ENCODE results near the gene KLLN. TPM values are rescaled to one million over a fixed set of nuclear protein-coding genes. Genes with fewer than 3 reads are reported as not detected.
"Not testable (repeated sequence)": the region's sequence is repeated elsewhere in the genome, so short reads cannot be mapped to it uniquely, and the experiment has no call there.

The KLLN gene
- total and polyA plus RNA-seq, 2 of the 8 experiments (the other 6 are each of a cell fraction or from before 2014, with no cell fraction given), result 0.24 to 0.73 TPM

DNA sequence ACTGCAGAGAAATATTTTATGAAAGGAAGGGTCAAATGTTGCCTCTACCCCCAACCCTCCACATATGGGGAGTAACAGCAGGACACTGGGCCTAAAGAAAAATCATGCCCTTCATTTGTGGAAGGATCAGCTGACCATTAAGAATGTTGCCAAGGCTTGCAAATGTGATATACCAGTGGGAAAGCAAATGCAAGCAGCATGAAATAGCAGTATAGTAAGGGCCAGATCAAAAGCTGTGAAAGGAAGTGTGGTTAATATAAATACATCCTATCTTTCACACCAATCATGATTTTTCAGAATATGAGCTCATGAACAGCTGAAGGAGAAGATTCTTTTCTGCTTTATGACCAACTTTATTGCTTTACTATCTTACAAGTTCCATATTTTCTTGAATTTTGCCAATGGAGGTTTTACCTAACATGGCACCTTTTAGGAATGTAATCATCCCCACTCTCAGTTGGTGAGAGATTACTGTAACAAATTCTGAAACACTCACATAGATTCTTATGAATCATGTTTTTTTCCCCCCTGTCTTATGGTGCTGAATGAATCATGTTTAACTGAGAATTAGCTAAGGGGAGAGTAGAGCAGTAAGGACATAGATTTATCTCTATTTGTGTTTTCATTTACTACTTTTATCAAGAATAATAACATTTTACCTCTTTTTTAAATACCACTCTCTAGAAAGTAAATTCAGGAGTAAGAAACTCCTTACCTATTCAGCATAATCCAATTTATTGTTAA is 33.2 kb downstream of the KLLN start (continued):
- TF ChIP-seq RFX5 (IDR thresholded peaks at IDR 0.05; ENCODE audit: borderline replicate concordance, low read depth, low read length), result no peak
- TF ChIP-seq EGR1 (IDR thresholded peaks at IDR 0.05; ENCODE audit: borderline replicate concordance, low read depth, low read length), result no peak
- TF ChIP-seq, protein P1, sequence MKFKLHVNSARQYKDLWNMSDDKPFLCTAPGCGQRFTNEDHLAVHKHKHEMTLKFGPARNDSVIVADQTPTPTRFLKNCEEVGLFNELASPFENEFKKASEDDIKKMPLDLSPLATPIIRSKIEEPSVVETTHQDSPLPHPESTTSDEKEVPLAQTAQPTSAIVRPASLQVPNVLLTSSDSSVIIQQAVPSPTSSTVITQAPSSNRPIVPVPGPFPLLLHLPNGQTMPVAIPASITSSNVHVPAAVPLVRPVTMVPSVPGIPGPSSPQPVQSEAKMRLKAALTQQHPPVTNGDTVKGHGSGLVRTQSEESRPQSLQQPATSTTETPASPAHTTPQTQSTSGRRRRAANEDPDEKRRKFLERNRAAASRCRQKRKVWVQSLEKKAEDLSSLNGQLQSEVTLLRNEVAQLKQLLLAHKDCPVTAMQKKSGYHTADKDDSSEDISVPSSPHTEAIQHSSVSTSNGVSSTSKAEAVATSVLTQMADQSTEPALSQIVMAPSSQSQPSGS (IDR thresholded peaks at IDR 0.05; ENCODE audit: low read length), result no peak
- TF ChIP-seq CEBPB (IDR thresholded peaks at IDR 0.05; ENCODE audit: low read depth, low read length), result no peak
- TF ChIP-seq JUND (IDR thresholded peaks at IDR 0.05; ENCODE audit: low read length), result no peak

DNA sequence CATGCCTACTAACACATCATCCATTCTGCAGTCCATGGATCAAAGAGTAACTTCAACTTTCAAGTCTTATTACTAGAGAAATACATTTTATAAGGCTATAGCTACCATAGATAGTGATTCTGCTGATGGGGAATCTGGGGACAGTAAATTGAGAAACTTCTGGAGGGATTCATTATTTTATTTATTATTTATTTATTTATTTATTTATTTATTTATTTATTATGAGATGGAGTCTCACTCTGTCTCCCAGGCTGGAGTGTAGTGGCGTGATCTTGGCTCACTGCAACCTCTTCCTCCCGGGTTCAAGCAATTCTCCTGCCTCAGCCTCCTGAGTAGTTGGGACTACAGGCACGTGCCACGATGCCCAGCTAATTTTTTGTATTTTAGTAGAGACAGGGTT is 34.3 kb downstream of the KLLN start:
- H2AK5ac ChIP-seq (ENCODE audit: low read depth, low read length); H4K20me1 ChIP-seq (replicated peaks in 1 of 2; ENCODE audit: control insufficient read depth in 1 of 2, insufficient read depth in 2 of 2, low read length in 2 of 2); H4K8ac ChIP-seq (ENCODE audit: extremely low read depth, insufficient read depth, low read length); H3K18ac ChIP-seq (ENCODE audit: extremely low read depth, low read length); H3K56ac ChIP-seq (replicated peaks; ENCODE audit: insufficient read length, low read depth, low read length); H3K4me1 ChIP-seq (replicated peaks in 1 of 4; ENCODE audit: control insufficient read depth in 3 of 4, insufficient read depth in 4 of 4, low read length in 3 of 4); FAIRE-seq; DNase-seq (ENCODE audit: low read depth in 1 of 2, low spot score in 2 of 2); H3K27ac ChIP-seq (ENCODE audit: low read depth, low read length); H3K27me3 ChIP-seq (replicated peaks in 1 of 4; ENCODE audit: control insufficient read depth in 3 of 4, extremely low read depth in 1 of 4, insufficient read depth in 3 of 4, low read length in 3 of 4); H3K79me1 ChIP-seq (ENCODE audit: low read depth, low read length); H2BK5ac ChIP-seq (ENCODE audit: low read depth, low read length); H2BK20ac ChIP-seq (ENCODE audit: low read length); H3K23ac ChIP-seq (ENCODE audit: insufficient read length); H3K4me2 ChIP-seq (ENCODE audit: insufficient read depth in 1 of 2, low read depth in 2 of 2, low read length in 2 of 2); H4K5ac ChIP-seq (ENCODE audit: insufficient read length, low read depth, low read length); H3K9me3 ChIP-seq (ENCODE audit: insufficient read depth in 2 of 2, low read depth in 1 of 2, low read length in 1 of 2); POLR2A ChIA-PET (ENCODE audit: partially characterized antibody); H3K14ac ChIP-seq (ENCODE audit: insufficient read length); H3K4ac ChIP-seq (replicated peaks; ENCODE audit: insufficient read length, low read depth, low read length); H3K36me3 ChIP-seq (ENCODE audit: control insufficient read depth in 2 of 4, insufficient read depth in 4 of 4, low read length in 3 of 4); H2AFZ ChIP-seq (ENCODE audit: low read length); H3K79me2 ChIP-seq (ENCODE audit: control insufficient read depth in 1 of 2, insufficient read depth in 2 of 2, low read length in 2 of 2); H3K4me3 ChIP-seq (ENCODE audit: extremely low read depth in 1 of 4, insufficient read depth in 2 of 4, low read depth in 3 of 4, low read length in 4 of 4); H3K9ac ChIP-seq (replicated peaks in 1 of 4; ENCODE audit: extremely low read depth in 1 of 4, low read depth in 3 of 4, low read length in 3 of 4); H4K91ac ChIP-seq (replicated peaks; ENCODE audit: insufficient read length, low read length); H3K23me2 ChIP-seq (ENCODE audit: low read depth, low read length); H2BK120ac ChIP-seq (replicated peaks; ENCODE audit: low read depth, low read length); H2BK15ac ChIP-seq (ENCODE audit: low read length); H2BK12ac ChIP-seq (ENCODE audit: low read depth, low read length): not testable (repeated sequence)
- WGBS, 2 experiments (ENCODE audit: extremely low coverage in 1 of 2, insufficient coverage in 1 of 2, insufficient read length in 1 of 2, insufficient replicate concordance in 2 of 2, low coverage in 1 of 2, low lambda C conversion rate in 2 of 2, missing lambda C conversion rate in 1 of 2), result 88% methylated on average over 4 of the region's 4 CpGs; no CpG with 5 or more reads in 1 of the 2 experiments
- CTCF ChIA-PET (ENCODE audit: partially characterized antibody), result interaction anchor here (1.8 kb wide), 1 partner anchor 11 kb away, joined by 6 read pairs; the partner anchor contains the start of gene ATAD1
